HepG2 (cell line): ENCODE results near the gene SCYL1. TPM values are rescaled to one million over a fixed set of nuclear protein-coding genes. Genes with fewer than 3 reads are reported as not detected.

Source experiments
- CBX5 ChIP-seq: sonication (generic); formaldehyde crosslinking; IDR thresholded peaks from 2 replicates; pipeline ENCODE4 v1.4.0; 2020; ENCODE audit warnings: missing genetic modification reagents, borderline replicate concordance
- DPF2 ChIP-seq: sonication (generic); formaldehyde crosslinking; IDR thresholded peaks from 2 replicates; pipeline ENCODE4 v1.4.0; 2020; ENCODE audit warnings: mild to moderate bottlenecking, low read depth, missing genetic modification reagents, borderline replicate concordance
- JARID2 ChIP-seq: sonication (generic); formaldehyde crosslinking; IDR thresholded peaks from 2 replicates; pipeline ENCODE4 v1.8.1; 2023; ENCODE audit warnings: missing genetic modification reagents, inconsistent platforms; ENCODE audit not compliant: insufficient replicate concordance
- MAF1 ChIP-seq: sonication (generic); formaldehyde crosslinking; IDR thresholded peaks from 2 replicates; pipeline ENCODE4 v1.5.0; 2020; ENCODE audit warnings: missing genetic modification reagents, borderline replicate concordance
- NAIF1 ChIP-seq: sonication (generic); formaldehyde crosslinking; IDR thresholded peaks from 2 replicates; pipeline ENCODE4 v1.5.0; 2020; ENCODE audit warnings: mild to moderate bottlenecking, missing genetic modification reagents, borderline replicate concordance
- ZKSCAN5 ChIP-seq: sonication (generic); formaldehyde crosslinking; IDR thresholded peaks from 2 replicates; pipeline ENCODE4 v1.5.1; 2020; ENCODE audit warnings: mild to moderate bottlenecking, missing genetic modification reagents
- ZMYM4 ChIP-seq: sonication (generic); formaldehyde crosslinking; IDR thresholded peaks from 2 replicates; pipeline ENCODE4 v1.8.1; 2023; ENCODE audit warnings: mild to moderate bottlenecking, missing genetic modification reagents
- ZNF180 ChIP-seq: sonication (generic); formaldehyde crosslinking; IDR thresholded peaks from 2 replicates; pipeline ENCODE4 v1.4.0; 2020; ENCODE audit warnings: low read depth, missing genetic modification reagents, borderline replicate concordance
- ZNF232 ChIP-seq: sonication (generic); formaldehyde crosslinking; IDR thresholded peaks from 2 replicates; pipeline ENCODE4 v1.4.0; 2020; ENCODE audit warnings: missing genetic modification reagents, borderline replicate concordance
- ZNF30 ChIP-seq: sonication (generic); formaldehyde crosslinking; IDR thresholded peaks from 2 replicates; pipeline ENCODE4 v1.5.0; 2020; ENCODE audit warnings: mild to moderate bottlenecking, missing genetic modification reagents
- ZNF317 ChIP-seq: sonication (generic); formaldehyde crosslinking; IDR thresholded peaks from 2 replicates; pipeline ENCODE4 v1.5.0; 2020; ENCODE audit warnings: mild to moderate bottlenecking, missing genetic modification reagents
- ZNF432 ChIP-seq: sonication (generic); formaldehyde crosslinking; IDR thresholded peaks from 2 replicates; pipeline ENCODE4 v1.5.0; 2020; ENCODE audit warnings: missing genetic modification reagents, mild to moderate bottlenecking, borderline replicate concordance
- ZNF550 ChIP-seq: sonication (generic); formaldehyde crosslinking; IDR thresholded peaks from 2 replicates; pipeline ENCODE4 v1.4.0; 2020; ENCODE audit warnings: mild to moderate bottlenecking, missing genetic modification reagents, borderline replicate concordance
- ZNF629 ChIP-seq: sonication (generic); formaldehyde crosslinking; conservative IDR thresholded peaks from 2 replicates; pipeline ENCODE4 v1.5.0; 2020; ENCODE audit warnings: missing genetic modification reagents
- polyA plus RNA-seq, 8 experiments: library from polyadenylated mRNA; depleted of rRNA in 3 of 8; stranded (reverse) in 7 of 8; unstranded in 1 of 8; fragments of >200 nt; fragmentation: Illumina TruSeq in 4 of 8; extraction: Trizol in 4 of 8; gene quantifications; 2 replicates each; pipeline versions ENCODE4 v1.2.1 to v1.2.3, GENCODE V29; 2011 to 2016; ENCODE audit warnings: low read depth in 4 of 8, missing spikeins in 1 of 8, mixed read lengths in 1 of 8; ENCODE audit not compliant: insufficient read depth in 1 of 8
- total RNA-seq, 5 experiments: library from RNA; depleted of rRNA; stranded (reverse); fragments of >200 nt; fragmentation: Illumina TruSeq; extraction: Trizol; gene quantifications; 2 replicates each; pipeline ENCODE4 v1.2.3, GENCODE V29; 2016; ENCODE audit warnings: low read depth in 1 of 5
- TF ChIP-seq, protein P1 (sequence below): sonication (generic); formaldehyde crosslinking; IDR thresholded peaks from 2 replicates; pipeline ENCODE4 v1.5.1; 2020; ENCODE audit warnings: missing genetic modification reagents, mild to moderate bottlenecking, borderline replicate concordance
- TF ChIP-seq, protein P2 (sequence below): sonication (generic); formaldehyde crosslinking; IDR thresholded peaks from 2 replicates; pipeline ENCODE4 v1.8.1; 2023; ENCODE audit warnings: mild to moderate bottlenecking, missing genetic modification reagents
- TF ChIP-seq, protein P3 (sequence below): sonication (generic); formaldehyde crosslinking; IDR thresholded peaks from 2 replicates; pipeline ENCODE4 v1.5.0; 2020; ENCODE audit warnings: missing genetic modification reagents
- TF ChIP-seq, protein P4 (sequence below): sonication (generic); formaldehyde crosslinking; IDR thresholded peaks from 2 replicates; pipeline ENCODE4 v1.8.0; 2022; ENCODE audit warnings: mild to moderate bottlenecking, missing genetic modification reagents, borderline replicate concordance
- TF ChIP-seq, protein P5 (sequence below): sonication (generic); formaldehyde crosslinking; IDR thresholded peaks from 2 replicates; pipeline ENCODE4 v1.9.0; 2021; ENCODE audit warnings: missing genetic modification reagents, borderline replicate concordance
- TF ChIP-seq, protein P6 (sequence below): sonication (generic); formaldehyde crosslinking; IDR thresholded peaks from 2 replicates; pipeline ENCODE4 v1.5.1; 2020; ENCODE audit warnings: missing genetic modification reagents, mild to moderate bottlenecking, borderline replicate concordance

SCYL1 gene
- total and polyA plus RNA-seq, 2 of the 13 experiments (the other 11 are each of a cell fraction or from before 2014, with no cell fraction given) = 65.9 to 103 TPM

DNA sequence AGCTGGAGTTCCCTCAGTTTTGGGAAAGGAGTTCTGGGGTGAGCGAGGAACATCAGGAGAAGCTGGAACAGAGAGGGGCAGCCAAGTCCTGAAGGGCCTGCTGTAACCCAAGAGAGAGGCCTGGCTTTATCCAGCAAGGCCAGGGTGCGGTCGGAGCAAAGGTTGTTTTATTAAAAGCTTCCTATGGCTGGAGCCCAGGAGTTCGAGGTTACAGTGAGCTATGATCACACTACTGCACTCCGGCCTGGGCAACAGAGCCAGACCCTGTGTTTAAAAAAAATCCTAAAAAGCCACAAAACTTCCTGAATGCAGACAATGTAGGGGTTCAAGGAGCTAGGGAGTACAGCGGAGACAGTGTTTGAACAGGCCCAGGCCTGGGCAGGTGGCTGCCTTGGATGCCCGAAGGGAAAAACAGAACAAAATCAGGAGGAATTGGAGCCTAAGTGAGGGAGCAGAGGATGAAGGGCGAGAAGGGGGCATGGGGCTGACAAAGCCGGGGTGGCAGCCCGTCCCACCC, 48.2 kb upstream of the SCYL1 start (continued):
- TF ChIP-seq, protein P1, sequence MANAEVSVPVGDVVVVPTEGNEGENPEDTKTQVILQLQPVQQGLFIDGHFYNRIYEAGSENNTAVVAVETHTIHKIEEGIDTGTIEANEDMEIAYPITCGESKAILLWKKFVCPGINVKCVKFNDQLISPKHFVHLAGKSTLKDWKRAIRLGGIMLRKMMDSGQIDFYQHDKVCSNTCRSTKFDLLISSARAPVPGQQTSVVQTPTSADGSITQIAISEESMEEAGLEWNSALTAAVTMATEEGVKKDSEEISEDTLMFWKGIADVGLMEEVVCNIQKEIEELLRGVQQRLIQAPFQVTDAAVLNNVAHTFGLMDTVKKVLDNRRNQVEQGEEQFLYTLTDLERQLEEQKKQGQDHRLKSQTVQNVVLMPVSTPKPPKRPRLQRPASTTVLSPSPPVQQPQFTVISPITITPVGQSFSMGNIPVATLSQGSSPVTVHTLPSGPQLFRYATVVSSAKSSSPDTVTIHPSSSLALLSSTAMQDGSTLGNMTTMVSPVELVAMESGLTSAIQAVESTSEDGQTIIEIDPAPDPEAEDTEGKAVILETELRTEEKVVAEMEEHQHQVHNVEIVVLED (CRISPR knock-in tag) = no peak
- no peak for TF ChIP-seq CBX5
- no peak for TF ChIP-seq ZNF629
- TF ChIP-seq, protein P2, sequence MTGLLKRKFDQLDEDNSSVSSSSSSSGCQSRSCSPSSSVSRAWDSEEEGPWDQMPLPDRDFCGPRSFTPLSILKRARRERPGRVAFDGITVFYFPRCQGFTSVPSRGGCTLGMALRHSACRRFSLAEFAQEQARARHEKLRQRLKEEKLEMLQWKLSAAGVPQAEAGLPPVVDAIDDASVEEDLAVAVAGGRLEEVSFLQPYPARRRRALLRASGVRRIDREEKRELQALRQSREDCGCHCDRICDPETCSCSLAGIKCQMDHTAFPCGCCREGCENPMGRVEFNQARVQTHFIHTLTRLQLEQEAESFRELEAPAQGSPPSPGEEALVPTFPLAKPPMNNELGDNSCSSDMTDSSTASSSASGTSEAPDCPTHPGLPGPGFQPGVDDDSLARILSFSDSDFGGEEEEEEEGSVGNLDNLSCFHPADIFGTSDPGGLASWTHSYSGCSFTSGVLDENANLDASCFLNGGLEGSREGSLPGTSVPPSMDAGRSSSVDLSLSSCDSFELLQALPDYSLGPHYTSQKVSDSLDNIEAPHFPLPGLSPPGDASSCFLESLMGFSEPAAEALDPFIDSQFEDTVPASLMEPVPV = no peak
- TF ChIP-seq ZNF317 (CRISPR knock-in tag) = 0 out of 2 replicates have a peak, but pooled peaks have one; percentile 4
- TF ChIP-seq, protein P3, sequence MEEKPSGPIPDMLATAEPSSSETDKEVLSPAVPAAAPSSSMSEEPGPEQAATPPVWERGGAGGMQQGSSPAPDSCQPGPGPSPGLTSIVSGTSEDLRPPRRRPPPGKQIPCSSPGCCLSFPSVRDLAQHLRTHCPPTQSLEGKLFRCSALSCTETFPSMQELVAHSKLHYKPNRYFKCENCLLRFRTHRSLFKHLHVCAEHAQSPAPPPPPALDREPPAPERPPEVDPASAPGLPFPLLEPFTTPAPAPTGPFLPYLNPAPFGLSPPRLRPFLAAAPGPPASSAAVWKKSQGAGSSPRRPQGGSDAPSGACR (CRISPR knock-in tag) = 0 out of 2 replicates have a peak, but pooled peaks have one; percentile 10
- TF ChIP-seq ZNF180 (CRISPR knock-in tag) = no peak
- TF ChIP-seq, protein P4, sequence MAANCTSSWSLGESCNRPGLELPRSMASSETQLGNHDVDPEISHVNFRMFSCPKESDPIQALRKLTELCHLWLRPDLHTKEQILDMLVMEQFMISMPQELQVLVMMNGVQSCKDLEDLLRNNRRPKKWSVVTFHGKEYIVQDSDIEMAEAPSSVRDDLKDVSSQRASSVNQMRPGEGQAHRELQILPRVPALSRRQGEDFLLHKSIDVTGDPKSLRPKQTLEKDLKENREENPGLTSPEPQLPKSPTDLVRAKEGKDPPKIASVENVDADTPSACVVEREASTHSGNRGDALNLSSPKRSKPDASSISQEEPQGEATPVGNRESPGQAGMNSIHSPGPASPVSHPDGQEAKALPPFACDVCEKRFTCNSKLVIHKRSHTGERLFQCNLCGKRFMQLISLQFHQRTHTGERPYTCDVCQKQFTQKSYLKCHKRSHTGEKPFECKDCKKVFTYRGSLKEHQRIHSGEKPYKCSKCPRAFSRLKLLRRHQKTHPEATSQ = no peak
- no peak for TF ChIP-seq ZNF232
- TF ChIP-seq MAF1 (CRISPR knock-in tag) = no peak
- TF ChIP-seq JARID2 (CRISPR knock-in tag) = no peak
- no peak for TF ChIP-seq ZMYM4 (CRISPR knock-in tag)
- peak; percentile 38; the same call in 1 of the 2 replicates for TF ChIP-seq NAIF1 (CRISPR knock-in tag)
- no peak for TF ChIP-seq ZNF30
- TF ChIP-seq, protein P5, sequence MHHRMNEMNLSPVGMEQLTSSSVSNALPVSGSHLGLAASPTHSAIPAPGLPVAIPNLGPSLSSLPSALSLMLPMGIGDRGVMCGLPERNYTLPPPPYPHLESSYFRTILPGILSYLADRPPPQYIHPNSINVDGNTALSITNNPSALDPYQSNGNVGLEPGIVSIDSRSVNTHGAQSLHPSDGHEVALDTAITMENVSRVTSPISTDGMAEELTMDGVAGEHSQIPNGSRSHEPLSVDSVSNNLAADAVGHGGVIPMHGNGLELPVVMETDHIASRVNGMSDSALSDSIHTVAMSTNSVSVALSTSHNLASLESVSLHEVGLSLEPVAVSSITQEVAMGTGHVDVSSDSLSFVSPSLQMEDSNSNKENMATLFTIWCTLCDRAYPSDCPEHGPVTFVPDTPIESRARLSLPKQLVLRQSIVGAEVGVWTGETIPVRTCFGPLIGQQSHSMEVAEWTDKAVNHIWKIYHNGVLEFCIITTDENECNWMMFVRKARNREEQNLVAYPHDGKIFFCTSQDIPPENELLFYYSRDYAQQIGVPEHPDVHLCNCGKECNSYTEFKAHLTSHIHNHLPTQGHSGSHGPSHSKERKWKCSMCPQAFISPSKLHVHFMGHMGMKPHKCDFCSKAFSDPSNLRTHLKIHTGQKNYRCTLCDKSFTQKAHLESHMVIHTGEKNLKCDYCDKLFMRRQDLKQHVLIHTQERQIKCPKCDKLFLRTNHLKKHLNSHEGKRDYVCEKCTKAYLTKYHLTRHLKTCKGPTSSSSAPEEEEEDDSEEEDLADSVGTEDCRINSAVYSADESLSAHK (CRISPR knock-in tag) = no peak
- TF ChIP-seq ZNF550 (CRISPR knock-in tag) = no peak
- TF ChIP-seq ZNF432 (CRISPR knock-in tag) = no peak
- TF ChIP-seq, protein P6, sequence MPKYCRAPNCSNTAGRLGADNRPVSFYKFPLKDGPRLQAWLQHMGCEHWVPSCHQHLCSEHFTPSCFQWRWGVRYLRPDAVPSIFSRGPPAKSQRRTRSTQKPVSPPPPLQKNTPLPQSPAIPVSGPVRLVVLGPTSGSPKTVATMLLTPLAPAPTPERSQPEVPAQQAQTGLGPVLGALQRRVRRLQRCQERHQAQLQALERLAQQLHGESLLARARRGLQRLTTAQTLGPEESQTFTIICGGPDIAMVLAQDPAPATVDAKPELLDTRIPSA (CRISPR knock-in tag) = 0 out of 2 replicates have a peak, but pooled peaks have one; percentile 74
- TF ChIP-seq ZKSCAN5 (CRISPR knock-in tag) = no peak
- TF ChIP-seq DPF2 = no peak
